ENCODE data around the gene TNIP1.
A peak's percentile ranks its signal among the peaks of the same experiment; 100 is the strongest.

Gene TNIP1

GRCh38 chr5:151083081-151083676 is 2.3 kb upstream of the TNIP1 start:
- peak; percentile 71 for DNase-seq (ENCODE audit: low read depth)

GRCh38 chr5:151082282-151082902 is 1.6 kb upstream of the TNIP1 start:
- no peak for DNase-seq (ENCODE audit: low read depth)

DNA sequence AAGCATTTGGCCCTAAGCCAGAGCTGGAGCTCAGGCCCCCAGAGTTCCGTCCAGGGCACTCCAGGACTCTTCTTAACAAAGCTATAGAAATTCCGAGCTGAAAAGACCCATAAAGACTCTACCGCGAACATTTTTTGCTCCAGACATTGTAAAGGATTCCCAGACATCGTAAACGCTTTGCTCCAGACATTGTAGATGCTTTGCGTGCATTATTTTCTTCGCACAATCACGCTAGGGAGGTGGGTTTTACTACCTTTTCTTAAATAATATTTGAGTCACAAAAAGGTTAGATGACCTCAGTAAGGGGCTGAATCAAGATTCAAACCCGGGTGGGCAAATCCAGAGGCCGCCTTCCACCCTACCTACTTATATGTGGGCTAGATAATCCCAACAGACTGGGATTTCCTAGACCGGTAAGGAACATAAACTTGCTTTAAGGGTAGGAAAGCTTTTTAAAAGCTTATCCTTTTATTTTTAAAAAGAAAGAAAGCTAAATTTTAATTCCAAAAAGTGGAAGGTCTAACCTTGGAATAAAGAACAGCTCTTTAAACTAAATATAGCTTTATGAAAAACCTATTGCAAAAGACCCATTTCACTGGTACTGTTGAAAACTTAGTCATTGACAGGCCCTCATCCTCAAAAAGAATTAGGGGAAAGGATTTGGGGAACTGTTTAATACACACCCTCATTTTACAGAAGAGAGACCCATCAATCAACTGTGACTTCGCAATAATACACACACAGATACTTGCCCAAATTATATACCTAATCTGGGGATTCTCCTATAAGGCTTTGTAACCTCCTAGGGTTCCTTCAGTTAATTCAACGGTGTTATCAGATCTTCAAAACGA is 822 bp upstream of the TNIP1 start:
- peak; percentile 58 for DNase-seq (ENCODE audit: low read depth)

GRCh38 chr5:151079838-151080612 is 809 bp downstream of the TNIP1 start:
- peak; percentile 74 for DNase-seq (ENCODE audit: low read depth)

- no peak for DNase-seq (ENCODE audit: low read depth)
Measured at GRCh38 chr5:151078490-151079262, 2.2 kb downstream of the TNIP1 start.

GRCh38 chr5:151077967-151078366 is 2.9 kb downstream of the TNIP1 start:
- DNase-seq (ENCODE audit: low read depth): no peak

DNA sequence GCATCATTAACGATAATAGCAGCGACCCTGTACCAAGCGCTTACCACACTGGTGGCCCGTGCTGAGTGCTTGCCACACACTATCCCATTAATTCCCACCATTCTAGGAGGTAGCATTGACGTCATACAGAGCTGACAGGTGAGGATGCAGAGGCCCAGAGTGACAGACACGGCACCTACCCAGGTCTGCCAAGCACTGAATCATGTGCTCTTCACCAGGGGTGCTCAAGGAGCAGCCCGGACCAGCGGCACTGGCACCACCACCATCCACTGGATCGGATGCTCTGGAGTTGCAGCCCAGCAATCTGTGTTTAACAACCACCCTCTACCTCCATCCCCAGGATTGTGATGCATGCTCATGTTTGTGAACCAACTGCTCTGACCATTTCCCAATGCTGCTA is 3.4 kb downstream of the TNIP1 start:
- DNase-seq (ENCODE audit: low read depth): no peak

GRCh38 chr5:151076616-151077015 is 4.2 kb downstream of the TNIP1 start:
- no peak for DNase-seq (ENCODE audit: low read depth)

- DNase-seq (ENCODE audit: low read depth): no peak
Measured at GRCh38 chr5:151075698-151076331, 5.0 kb downstream of the TNIP1 start.

- no peak for DNase-seq (ENCODE audit: low read depth)
Measured at GRCh38 chr5:151074557-151074956, 6.3 kb downstream of the TNIP1 start.

- DNase-seq (ENCODE audit: low read depth): no peak
Measured at GRCh38 chr5:151073280-151073679, 7.6 kb downstream of the TNIP1 start.

GRCh38 chr5:151072630-151073025 is 8.2 kb downstream of the TNIP1 start:
- peak; percentile 89 for DNase-seq (ENCODE audit: low read depth)

DNA sequence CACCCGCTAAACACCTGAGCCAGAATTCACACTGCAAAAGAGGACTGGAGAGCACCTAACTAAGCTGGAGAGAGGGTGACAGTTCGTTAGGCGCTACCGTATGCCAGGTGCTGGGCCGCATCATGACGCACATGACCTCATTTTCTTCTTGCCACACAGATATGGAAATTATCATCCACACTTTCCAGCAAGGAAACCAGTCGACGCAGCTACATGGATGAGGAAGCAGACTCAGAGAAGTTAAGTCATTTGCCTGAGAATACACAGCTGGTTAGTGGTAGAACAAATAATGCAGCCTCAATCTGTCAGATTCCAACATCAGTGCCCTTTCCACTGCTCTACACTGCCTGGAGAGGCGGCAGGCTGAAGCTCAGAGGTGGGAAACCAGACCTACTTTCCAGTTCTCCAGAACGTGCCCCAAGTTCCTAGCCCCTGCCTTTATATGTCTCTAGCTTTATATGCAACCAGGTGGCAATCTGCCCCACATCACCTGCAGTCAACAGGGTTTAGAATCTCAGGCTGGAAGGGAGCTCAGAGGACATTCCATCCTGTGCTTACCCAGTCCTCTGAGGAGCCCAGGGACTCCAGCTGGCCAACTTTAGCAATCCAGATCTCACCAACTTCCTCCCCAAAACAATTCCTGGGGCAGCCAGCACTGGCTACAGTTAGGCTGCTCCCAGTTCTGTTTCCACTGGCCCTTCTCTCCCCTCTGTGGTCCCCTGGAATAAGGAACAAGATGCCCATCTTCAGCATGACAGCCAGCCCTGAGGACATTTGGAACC is 8.8 kb downstream of the TNIP1 start:
- no peak for DNase-seq (ENCODE audit: low read depth)

DNA sequence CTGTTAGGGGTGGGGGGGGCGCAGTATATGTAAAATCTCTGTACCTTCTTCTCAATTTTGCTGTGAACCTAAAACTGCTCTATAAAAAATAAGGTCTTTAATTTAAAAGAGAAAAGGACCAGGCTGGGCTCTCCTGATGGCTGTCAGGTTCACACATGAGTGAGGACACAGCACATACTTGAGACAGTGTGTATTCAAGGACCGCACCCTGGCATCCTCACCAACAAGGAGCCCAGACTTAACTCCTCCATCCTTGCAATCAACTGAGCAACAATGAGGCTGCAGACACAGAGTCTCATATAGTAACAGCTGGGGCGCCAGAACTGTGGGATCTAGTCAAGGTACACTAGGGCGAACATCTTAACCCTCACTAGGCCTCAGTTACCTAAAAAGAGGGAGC is 9.8 kb downstream of the TNIP1 start:
- DNase-seq (ENCODE audit: low read depth): no peak

- peak; percentile 47 for DNase-seq (ENCODE audit: low read depth)
Measured at GRCh38 chr5:151070449-151070848, 10.4 kb downstream of the TNIP1 start.

DNA sequence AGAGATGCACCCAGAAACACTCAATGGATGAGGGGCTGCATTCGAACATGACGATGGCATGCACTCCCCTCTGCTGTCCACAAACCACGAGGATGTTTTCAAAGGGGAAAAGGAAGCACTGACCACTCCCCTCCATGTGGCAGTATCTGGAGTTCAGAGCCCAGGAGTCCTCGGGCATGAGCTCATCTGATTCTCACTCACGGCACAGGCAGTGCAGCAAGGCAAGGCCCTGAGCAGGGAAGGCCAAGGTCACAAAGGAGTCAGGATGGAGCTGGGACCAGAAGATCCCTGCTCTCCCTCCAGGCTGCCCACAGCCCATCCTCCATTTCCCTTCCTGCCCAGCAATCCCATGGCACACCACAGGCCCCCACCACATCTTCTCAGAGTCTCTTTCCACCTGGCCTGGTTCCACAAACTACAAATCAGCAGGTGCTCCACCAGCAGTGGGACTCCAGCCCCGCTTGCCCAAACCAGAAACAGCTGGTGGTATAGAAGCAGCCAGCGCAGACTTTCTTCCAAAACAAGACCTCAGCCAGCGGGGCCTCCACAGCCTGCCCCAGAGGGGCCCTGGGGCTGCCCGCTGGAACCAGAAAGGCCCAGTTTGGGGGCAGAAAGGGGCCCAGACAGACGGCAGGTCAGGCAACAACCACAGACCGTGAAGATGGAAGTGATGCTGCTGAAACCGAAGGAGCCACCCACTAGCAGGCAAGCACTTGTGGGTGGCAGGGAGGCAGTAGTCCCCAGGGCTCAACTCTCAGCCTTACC is 12.2 kb downstream of the TNIP1 start:
- DNase-seq (ENCODE audit: low read depth): no peak

DNA sequence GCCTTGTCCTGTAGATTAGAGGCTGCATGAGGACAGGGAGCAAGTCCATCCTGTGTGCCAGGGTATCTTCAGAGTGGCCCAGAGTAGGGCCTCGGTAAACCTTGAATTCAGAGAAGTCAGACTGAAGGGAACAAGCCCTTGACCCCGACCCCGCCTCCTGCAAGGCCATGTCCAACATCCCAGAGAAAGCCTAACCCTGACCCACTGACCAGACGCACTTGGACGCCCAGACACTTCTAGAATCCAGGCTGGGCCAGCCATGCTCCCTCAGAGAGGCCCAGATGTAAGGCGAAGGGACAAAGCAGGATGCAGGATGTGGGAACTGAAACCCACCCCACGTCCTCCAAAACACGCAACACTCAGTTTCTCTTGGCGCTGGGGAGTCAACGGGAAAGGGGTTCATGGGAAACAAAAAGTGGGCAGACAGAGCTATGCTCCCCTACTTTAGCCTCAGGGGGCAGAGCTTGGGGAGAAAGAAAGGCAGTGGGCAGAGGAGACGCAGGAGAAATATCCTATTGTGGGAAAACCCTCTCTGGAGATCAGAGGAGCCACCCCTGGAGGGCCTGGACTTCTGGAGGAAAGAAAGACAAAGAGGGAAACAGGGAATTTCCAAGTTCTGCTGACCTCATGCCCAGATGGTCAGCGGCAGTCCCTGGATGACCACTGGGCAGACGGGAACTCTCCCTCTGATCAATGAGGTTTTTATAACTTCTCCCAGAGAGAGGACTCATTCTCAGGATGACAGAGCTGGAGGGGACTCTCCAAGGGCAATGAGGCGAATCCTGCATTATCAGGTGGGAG is 13.0 kb downstream of the TNIP1 start:
- DNase-seq (ENCODE audit: low read depth): no peak

DNA sequence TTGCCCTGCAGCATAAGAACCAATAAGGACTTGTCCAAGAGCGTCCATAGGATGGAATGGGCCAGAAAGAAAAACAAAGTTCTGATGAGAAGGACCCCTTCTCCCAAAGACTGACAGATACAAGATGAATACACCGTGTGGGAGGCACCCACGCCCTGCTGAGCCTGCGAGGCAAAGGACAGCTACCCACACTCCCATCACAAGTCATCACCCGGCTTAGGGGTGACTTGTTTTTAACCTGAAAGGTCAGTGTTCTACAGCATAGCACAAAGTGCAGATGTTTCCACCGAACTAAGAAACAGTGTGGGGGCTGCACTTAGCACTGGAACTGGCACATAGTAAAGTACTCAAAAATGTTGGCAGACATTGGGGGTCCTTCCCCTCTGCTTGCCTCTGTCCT is 13.9 kb downstream of the TNIP1 start:
- DNase-seq (ENCODE audit: low read depth): no peak

GRCh38 chr5:151065609-151066008 is 15.2 kb downstream of the TNIP1 start:
- DNase-seq (ENCODE audit: low read depth): no peak

Data from iris pigment epithelial cell (primary cell).